ENCODE measurements around the gene HIPK2. TPM values are rescaled to one million over a fixed set of nuclear protein-coding genes. Genes with fewer than 3 reads are reported as not detected.

The HIPK2 gene
- total RNA-seq, 4 donors from 2014 or later, result 16.6 to 60.2 (median 35.1) TPM

- no peak overlapping the region for H3K27ac ChIP-seq
- DNase-seq, result no peak
- H3K36me3 ChIP-seq, result no peaks in the 10 kb centered on the region
- TF ChIP-seq POLR2A (IDR thresholded peaks at IDR 0.05) (no peak), CTCF (IDR thresholded peaks at IDR 0.05) (no peak)
- H3K4me1 ChIP-seq, result no peaks in the 10 kb centered on the region
- H3K4me3 ChIP-seq, result no peak overlapping the region
- H3K27me3 ChIP-seq, result no peaks in the 10 kb centered on the region
- H3K9me3 ChIP-seq, result no peaks in the 10 kb centered on the region
Observed at GRCh38 chr7:139548302-139549028, 229.3 kb downstream of the HIPK2 start.

GRCh38 chr7:139544645-139545044, 233.2 kb downstream of the HIPK2 start:
- H3K27ac ChIP-seq, result no peak overlapping the region
- H3K36me3 ChIP-seq, result no peaks in the 10 kb centered on the region
- H3K27me3 ChIP-seq, result no peaks in the 10 kb centered on the region
- TF ChIP-seq CTCF (IDR thresholded peaks at IDR 0.05), result no peak
- TF ChIP-seq POLR2A (IDR thresholded peaks at IDR 0.05), result no peak
- no peaks in the 10 kb centered on the region for H3K9me3 ChIP-seq
- no peak overlapping the region for H3K4me3 ChIP-seq
- H3K4me1 ChIP-seq, result no peaks in the 10 kb centered on the region
- DNase-seq, result no peak

GRCh38 chr7:139543801-139544603, 233.8 kb downstream of the HIPK2 start:
- DNase-seq, result no peak
- H3K4me1 ChIP-seq, result no peaks in the 10 kb centered on the region
- no peak overlapping the region for H3K4me3 ChIP-seq
- no peak for TF ChIP-seq POLR2A (IDR thresholded peaks at IDR 0.05)
- no peak for TF ChIP-seq CTCF (IDR thresholded peaks at IDR 0.05)
- H3K9me3 ChIP-seq, result no peaks in the 10 kb centered on the region
- H3K27ac ChIP-seq, result no peak overlapping the region
- H3K27me3 ChIP-seq, result no peaks in the 10 kb centered on the region
- H3K36me3 ChIP-seq, result no peaks in the 10 kb centered on the region

GRCh38 chr7:139542308-139543151, 235.3 kb downstream of the HIPK2 start:
- DNase-seq, result no peak
- Histone ChIP-seq H3K36me3 (no peaks in the 10 kb centered on the region), H3K4me1 (no peaks in the 10 kb centered on the region), H3K27ac (no peak overlapping the region), H3K27me3 (no peaks in the 10 kb centered on the region), H3K9me3 (no peaks in the 10 kb centered on the region), H3K4me3 (no peak overlapping the region)
- TF ChIP-seq CTCF (IDR thresholded peaks at IDR 0.05), result no peak
- no peak for TF ChIP-seq POLR2A (IDR thresholded peaks at IDR 0.05)

GRCh38 chr7:139541600-139542307, 236.0 kb downstream of the HIPK2 start:
- H3K27ac ChIP-seq, result no peak overlapping the region
- TF ChIP-seq POLR2A (IDR thresholded peaks at IDR 0.05) (no peak), CTCF (IDR thresholded peaks at IDR 0.05) (no peak)

More at GRCh38 chr7:139541600-139542307, 236.0 kb downstream of the HIPK2 start:
- DNase-seq, result no peak
- Histone ChIP-seq H3K9me3 (no peaks in the 10 kb centered on the region), H3K4me3 (no peak overlapping the region), H3K36me3 (no peaks in the 10 kb centered on the region), H3K4me1 (no peaks in the 10 kb centered on the region), H3K27me3 (no peaks in the 10 kb centered on the region)
